GM18498 (cell line): ENCODE data around the gene PSMD1.
"Not testable (repeated sequence)": the region's sequence is repeated elsewhere in the genome, so short reads cannot be mapped to it uniquely, and the experiment has no call there.

Experiments used
- ATAC-seq: cut with Tn5 transposase; IDR thresholded peaks from one replicate; pipeline ENCODE4 v1.9.1; 2021; ENCODE audit warnings: mild to moderate bottlenecking, moderate library complexity; ENCODE audit not compliant: unreplicated experiment

Gene PSMD1

DNA sequence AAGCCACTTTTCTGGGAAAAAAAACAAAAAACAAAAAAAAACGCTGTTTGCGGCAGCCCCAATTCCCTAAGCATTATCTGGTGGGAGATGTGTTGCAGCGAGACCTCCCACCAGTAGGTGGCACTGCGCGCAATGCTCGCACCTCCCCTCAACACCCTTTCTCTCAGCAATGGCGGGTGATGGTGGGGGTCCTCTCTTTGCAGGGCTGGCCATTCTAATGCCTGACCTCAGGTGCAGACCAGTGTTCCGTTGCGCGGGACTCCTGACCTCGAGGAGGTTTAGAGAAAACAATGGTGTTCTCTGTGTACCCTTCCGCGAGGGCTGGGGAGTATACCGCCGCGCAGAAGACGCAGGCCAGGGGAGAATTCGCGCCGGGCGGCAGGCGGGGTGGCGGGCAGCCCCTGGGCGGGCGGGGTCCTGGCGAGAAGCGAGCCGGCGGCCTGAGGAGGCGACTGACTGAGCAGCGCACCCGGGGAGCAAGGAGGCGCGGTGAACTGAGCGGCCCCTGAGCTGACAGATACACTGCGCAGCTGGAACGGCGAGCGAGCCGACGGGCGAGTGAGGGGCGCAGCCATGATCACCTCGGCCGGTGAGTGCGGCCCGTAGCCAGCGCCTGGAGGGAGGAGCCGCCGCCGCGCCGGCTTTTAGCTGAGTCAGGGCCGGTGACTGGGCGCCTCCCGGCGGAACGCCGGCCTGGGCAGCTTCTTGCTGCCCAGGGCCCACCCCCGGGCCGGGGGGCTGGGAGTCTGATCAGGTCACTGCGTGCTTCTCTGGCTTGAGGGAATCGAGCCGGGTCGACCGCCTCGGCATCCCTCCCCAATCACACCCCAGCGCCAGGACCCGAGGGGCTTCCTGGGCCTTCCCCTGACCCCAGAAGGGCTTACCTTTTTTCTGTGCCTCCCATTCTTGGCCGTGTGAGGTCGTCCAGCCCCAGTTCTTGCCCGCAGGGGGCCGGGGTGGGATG is at the start of gene PSMD1:
Gene PSMD1, plus strand, starts transcription at position 415 of the 964 bp plus-strand sequence. Its CDS starts 159 bp downstream, at position 574.
- ATAC-seq: peak; percentile 81

DNA sequence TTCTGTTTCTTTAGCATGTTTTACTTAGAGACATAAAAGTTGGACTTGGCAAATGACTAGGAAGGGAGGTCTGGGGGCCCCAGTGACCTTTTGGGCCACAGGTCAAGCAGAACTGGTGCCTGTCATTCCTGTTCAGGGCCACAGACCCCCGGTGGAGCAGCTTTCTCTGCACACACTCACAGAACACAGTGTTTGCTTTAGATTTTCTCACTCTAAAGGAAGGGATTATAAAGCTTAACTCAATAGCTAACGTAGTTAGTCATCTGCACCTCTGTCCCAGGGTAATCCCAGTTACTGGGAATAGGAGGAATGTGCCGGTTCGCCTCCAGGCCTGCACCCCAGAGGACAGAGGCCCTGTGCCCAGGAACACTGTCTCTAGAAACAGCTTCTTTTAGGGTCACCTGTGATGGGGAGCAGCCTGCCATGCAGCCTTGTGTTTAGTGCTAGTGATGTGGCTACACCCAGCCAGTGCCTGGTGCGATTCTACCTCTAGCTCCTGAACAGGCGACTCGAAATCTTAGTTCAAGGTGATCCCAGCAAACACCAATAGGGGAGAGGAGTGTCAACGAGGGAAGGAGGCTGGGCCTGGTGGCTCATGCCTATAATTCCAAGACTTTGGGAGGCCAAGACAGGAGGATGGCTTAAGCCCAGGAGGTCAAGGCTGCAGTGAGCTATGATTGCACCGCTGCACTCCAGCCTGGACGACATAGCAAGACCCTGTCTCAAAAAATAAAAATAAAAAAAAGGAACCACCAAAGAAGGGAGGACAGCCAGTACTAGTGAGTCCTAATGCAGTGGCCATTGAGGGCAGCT is 49.2 kb upstream of the PSMD1 start:
- ATAC-seq: no peak

DNA sequence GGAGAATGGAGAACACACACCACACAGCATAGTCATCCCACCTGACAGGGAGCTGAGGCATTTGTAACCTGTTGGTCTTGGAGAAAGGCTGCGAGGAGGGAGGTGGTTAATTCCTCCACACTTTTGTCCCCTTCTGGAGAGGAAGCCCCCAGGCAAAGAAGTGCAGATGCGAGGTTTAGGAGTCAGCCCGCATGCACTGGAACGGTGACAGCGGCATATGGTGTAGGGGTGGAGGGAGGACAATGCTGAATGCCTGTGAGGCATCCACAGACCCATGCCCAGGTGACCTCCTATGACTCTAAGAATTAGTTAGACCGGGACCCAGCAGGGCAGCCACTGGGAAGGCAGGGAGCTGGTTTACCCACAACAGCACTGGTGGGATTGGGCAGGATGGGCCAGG is 48.5 kb upstream of the PSMD1 start:
- no peak for ATAC-seq

DNA sequence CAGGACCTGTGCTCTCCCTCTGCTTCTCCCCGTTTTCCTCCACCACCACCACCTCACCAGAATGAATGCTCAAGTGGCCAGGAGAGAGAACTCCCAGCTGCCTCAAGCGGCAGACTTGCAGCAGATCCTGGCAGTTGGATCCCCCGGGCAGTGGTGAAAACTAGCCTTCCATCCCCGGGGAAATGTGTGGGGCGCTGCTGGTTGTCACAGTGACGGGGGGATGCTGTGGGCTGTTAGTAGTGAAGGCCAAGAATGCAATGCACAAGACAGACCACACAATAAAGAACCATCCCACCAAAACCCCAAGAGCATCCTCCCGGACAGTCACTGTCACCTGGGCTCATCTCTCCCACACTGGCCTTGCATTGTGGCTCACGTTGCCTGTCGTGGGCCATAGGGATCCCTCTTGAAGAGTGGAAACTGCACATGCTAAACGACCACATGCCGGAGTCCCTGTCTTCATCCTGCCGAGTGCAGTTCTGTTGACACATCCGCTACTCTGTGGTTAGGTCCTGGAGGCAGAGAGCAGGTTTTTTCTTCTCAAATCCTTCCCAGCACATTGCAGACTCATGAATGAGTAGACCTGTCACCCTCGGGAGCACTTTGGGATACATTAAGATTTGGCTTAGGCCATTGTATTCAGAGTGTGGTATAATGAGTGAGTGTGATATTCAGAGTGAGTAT is 47.3 kb upstream of the PSMD1 start:
- no peak for ATAC-seq

DNA sequence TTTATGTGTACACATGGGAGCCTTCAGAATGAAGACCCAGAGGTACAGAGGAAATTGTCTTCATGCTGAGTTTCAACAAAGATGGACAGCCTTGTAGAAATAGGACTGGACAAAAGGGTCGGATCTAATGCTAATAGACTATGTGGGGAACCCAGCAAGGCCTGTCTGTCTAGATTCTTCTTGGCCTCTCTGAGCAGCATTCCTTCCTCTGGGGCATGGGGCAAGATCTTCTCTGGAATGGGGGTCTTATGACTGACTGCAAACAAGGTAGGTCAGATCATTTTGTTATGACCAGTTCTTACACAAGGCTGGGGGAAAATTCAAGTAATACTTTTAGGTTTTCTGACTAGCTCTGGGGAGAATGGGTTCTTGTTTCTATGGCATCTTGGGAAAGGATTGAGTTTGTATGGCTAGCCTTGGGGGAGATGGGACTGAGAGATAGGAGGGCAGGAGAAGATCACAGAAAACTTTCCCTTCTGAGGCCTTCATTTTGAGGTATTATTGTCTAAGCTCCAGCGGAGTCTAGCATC is 46.4 kb upstream of the PSMD1 start:
- no peak for ATAC-seq

DNA sequence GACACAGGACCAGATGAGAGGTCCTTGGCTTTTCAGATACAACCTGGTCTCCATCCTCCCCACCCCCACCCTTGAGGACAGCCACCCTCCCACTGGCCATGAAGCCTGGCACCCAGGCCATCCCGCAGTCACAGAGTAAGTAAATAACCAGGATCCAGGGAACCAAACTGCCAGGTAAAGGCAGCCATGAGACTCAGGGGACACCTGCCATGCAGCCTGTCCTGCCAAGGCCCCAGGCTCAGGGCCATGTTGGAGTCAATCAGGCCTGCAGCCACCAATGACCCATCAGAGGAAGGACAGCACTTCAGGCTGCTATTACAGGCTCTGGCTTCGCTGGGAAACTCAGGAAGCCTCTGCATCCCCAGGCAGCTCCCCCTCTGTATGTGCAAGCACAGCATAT is 45.1 kb upstream of the PSMD1 start:
- no peak for ATAC-seq

DNA sequence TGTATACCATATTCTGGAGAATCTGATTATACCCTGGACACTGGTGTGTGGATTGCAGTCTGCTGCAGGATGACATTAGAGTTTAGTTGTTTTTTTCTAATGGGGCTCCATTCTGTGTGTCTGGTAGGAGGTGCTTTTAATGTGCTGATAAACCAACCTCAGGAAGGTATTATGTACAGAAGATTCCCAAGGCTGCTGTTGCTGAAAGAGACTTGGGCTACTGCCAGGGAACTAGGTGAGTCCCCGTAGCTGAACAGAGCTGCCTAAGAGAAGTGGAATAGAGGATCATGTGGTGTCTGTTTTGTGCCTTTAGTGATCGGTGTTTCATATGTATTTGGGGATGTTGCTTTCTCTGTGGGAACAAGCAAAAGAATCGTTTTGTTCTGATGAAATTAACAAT is 44.2 kb upstream of the PSMD1 start:
- ATAC-seq: no peak

DNA sequence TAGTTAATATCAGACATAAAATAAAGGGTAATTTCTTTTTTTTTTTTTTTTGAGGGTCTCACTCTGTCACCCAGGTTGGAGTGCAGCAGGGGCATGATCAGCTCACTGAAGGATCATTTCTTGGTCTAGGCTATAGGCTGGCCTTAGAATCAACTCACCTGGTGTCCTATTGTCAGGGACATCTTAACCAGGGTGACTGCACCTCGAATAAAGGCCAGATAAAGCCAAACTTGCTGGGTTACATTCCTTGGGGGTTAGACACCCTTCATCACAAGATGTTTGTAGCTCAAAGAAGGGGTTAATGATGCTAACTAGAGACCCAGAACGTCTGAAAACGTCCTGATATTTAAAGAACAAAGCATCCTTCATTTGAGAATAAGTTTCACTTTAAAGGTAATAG is 42.8 kb upstream of the PSMD1 start:
- no peak for ATAC-seq

DNA sequence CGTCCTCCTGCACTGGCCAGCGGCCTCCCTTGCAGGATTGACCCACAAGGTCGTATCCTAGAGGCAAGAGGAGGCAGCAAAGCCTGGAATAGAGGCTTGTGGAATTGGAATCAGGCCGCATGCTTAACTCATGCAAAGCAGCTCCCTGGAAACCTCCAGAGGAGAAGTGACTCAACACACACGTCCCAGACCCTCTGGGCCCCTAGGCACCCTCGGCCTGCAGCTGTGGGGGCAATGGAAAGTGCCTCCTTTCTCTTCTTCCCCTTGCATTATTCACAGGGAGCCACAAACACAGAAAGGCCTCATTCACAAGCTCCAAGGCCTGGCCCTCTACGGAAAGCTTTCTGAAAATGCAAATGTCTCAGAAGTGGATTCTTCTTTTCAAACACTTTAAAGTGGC is 41.2 kb upstream of the PSMD1 start:
- no peak for ATAC-seq

DNA sequence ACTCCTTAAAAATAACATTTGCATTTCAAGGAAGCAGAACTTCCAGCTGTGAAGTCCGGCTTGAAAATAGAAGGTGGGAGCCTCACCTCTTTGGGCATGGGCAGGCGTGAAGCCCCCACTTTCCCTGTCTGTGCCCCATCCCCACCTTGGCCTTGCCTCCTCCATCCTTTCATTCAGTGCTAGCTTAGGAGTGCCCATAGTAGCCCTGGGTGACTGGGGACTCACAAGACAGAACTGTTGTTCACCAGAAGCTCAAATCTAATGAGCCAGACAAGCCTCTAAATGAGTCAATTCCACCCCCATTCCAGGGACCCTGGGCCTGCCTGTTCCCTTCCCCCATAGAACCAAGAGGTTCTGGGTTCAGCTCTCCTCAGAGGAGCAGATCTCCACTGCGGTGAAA is 40.7 kb upstream of the PSMD1 start:
- ATAC-seq: no peak

DNA sequence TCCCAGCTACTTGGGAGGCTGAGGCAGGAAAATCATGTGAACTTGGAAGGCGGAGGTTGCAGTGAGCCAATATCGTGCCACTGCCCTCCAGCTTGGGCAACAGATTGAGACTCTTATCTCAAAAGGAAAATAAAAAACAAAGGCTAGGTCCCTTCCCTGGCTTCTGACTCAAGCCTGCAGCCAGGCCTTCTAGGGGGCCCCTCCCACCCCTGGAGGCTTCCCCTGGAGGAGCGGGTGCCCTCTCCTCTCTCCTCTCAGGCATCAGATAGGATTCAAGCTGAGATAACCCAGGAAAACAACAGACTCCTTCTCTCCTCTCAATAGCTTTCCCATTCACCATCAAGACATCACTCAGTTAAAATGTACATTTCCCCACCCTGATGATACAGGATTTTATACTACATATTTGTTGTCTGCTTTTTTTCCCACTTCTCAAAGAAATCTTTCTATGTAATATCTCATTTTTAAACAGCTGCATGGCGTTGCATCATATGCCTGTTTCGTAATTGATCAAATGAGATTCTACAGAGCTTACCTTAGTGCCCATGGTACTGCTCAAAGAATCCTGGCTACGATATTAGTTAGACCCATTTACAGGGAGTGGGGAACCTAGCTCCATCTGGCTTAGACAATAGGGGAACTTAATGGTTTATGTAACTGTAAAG is 40.0 kb upstream of the PSMD1 start:
- ATAC-seq: no peak

DNA sequence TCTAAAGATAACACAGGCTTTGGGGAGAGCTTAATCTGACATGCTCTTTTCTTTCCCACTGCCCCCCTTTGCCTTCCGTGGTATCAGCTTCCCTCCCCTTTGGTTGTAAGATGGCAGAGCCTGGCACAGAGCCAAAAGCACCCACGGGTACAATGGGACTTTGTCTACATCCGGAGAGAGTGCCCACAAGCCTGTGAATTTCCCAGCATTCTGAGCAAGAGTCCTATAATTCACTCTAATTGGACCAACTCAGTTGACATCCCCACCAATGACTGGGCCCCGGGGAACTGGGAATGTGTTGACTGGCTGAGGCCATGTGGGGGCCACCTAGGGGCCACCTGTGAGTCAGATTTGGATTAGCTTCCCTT is 39.5 kb upstream of the PSMD1 start:
- no peak for ATAC-seq

DNA sequence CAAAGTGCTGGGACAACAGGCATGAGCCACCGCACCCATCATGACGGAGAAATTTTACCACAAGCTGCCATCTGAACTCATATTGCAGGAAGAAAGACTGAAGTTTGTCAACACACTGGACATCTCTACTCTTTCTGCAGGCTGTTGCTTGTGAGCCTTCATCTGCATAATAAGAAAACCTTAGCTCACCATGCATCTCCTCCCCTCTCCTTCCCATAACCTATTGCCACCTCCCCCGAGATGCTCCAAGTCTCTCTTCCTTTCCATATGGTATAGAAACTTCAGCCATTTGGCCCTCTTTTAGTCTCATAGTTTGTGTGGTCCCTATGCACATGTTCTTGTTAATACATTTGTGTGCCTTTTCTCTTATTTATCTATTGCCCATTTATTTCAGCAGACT is 38.5 kb upstream of the PSMD1 start:
- ATAC-seq: no peak

DNA sequence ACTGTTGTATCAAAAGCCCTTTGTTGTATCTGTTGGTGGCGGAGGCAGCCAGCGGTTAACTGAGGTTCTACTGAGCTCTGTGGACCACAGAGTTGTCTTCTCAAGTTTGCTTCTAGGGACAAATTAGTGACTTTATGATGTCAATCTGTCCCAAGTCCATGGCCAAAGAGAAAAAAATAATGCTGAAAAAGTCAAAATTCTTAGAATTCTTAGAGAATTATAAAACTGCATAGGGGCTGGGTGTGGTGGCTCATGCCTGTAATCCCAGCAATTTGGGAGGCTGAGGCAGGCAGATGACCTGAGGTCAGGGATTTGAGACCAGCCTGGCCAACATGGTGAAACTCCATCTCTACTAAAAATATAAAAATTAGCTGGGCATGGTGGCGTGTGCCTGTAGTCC is 31.6 kb upstream of the PSMD1 start:
- not testable (repeated sequence) for ATAC-seq

DNA sequence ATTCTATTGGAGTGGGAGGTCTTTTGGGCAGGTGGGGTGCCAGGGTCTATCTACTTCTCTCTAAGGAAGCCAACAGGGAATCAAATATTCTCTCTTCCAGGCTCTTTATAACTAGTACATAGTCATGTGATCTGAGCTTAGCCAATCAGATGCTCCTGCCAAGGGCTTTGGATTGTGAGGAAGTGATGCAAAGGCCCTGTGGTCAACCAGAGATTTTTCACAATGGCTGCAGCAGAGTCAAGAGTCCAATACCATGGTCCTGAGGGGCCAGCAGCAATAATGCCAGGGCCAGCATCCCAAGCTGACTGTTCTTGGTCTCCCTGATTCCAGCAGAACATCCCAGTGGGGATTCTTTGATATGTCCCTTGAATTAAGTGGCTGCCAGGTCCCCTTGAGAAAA is 27.8 kb upstream of the PSMD1 start:
- no peak for ATAC-seq

DNA sequence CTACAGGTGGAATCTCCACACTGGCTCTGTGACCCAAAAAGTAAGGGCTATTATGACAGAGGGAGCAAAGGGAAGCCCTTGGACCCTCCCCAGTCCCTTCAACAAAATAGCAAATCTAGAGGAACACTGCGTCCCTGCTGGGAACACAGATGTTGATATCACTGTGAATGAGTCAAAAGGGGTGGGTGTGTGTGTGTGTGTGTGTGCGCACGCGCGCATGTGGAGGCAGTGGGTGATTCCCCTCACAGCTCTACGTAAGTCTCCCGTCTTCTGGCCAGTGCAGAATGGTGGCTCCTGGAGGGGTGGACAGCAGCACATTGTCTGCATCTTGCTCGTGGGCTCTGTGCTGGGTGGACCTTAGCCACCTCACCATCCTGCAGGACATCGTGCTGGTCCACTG is 27.1 kb upstream of the PSMD1 start:
- ATAC-seq: no peak

DNA sequence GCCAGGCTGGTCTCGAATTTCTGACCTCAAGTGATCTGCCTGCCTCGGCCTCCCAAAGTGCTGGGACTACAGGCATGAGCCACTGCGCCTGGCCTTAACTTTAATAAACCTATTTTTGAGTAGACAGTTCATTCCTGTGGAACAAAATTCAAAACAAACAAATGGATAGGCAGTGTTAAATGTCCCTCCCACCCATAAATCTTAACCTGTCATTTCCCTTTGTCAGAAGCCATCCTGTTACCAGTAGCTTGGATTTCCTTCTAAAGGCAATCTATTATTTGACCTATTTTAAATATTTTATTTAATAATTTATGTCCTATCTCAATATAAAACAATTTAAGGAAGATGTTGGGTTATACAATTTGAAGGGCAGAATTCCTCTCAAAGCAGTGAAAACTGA is 25.9 kb upstream of the PSMD1 start:
- no peak for ATAC-seq

DNA sequence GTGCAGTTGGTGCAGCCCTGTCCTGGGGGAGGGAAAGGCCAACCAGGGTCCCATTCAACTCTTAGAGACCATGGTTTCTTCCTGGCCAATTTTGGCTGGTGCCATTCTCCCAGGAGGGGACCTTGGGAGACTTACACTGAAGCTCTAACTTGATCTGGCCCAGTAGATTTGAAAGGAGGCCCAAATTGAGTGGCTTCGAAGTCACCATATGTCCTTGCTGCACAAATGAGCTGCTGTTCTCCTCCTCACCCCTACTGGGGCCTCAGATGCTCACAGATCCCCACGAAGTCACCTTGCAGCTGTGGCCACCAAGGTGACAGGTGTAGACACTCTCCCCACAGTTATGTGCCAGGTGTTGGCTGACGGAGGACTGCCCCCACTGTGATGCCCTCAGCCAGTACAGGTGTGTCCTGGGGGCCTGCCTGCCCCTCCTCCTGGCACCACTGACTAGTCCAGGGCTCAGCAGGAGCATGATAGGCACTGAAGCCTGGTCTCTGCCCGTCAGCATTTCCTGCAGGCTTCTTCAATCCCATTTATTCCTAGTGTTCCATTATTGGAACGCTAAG is 24.0 kb upstream of the PSMD1 start:
- ATAC-seq: no peak

DNA sequence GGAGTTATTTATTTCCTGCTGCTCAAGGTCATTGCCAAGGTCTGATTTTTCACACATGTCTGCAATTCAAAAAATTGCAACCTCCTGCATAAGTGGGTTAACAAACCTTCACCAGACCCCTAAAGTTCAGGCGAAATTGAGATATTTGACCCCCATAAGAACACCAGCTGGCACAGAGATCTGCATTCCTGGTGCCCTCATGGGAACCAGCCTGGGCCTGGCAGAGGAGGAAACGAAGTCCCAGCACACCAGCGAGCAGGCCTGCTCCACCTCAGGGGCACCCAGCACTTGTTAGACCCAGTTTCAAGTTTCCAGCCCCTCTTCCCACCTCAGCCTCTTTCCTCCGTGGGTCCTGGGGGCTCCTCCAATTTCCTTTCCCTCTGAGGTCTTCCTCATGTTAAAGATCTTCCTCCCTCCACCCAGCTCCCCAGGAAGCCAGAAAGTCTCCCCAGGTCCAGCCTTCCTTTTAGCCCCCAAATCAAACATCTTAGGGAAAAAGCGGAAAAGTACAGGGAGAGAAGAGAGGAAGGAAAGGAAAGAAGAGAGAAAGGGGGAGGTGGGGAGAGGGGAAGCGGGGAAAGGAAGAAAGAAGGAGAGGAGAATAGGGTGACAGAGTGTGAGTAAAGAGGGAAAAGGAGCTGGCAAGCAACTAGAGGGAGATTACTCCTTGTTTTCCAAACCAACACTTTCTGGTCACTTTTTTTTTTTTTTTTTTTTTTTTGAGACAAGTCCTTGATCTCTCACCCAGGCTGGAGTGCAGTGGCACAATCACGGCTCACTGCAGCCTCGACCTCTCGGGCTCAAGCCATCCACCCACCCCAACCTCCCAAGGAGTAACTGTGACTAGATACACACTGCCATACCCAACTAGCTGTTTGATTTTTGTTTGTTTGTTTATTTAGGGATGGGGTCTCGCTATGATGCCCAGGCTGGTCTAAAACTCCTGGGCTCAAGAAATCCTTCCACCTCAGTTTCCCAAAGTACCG is 23.2 kb upstream of the PSMD1 start:
- ATAC-seq: no peak
